ENCODE results near the gene STKLD1. TPM values are rescaled to one million over a fixed set of nuclear protein-coding genes. Genes with fewer than 3 reads are reported as not detected.
A peak's percentile ranks its signal among the peaks of the same experiment; 100 is the strongest.

Gene STKLD1
- total and polyA plus RNA-seq, 9 of the 15 experiments (the other 6 are each of a cell fraction or from before 2014, with no cell fraction given), result 0.10 to 0.65 (median 0.33) TPM; not detected in 2

GRCh38 chr9:133404454-133405002, 28.4 kb downstream of the STKLD1 start (continued):
- no peak for TF ChIP-seq TEAD4 (IDR thresholded peaks at IDR 0.05; ENCODE audit: low read length)
- no peak for TF ChIP-seq TEAD4 (CRISPR knock-in tag; IDR thresholded peaks at IDR 0.05; ENCODE audit: borderline replicate concordance)
- TF ChIP-seq ZNF586 (CRISPR knock-in tag; conservative IDR thresholded peaks at IDR 0.05), result no peak
- no peak for TF ChIP-seq ZNF124 (CRISPR knock-in tag; IDR thresholded peaks at IDR 0.05)
- TF ChIP-seq POLR2A (conservative IDR thresholded peaks at IDR 0.05), result peak; percentile 53; the same call in 1 of the 2 replicates
- 0 out of 2 replicates have a peak, but pooled peaks have one; percentile 45 for TF ChIP-seq SUPT5H (IDR thresholded peaks at IDR 0.05)
- no peak for TF ChIP-seq ZKSCAN1 (IDR thresholded peaks at IDR 0.05; ENCODE audit: low read depth, low read length)
- no peak for TF ChIP-seq ZNF239 (CRISPR knock-in tag; IDR thresholded peaks at IDR 0.05)
- no peak for TF ChIP-seq PPARD (CRISPR knock-in tag; IDR thresholded peaks at IDR 0.05)
- TF ChIP-seq BCOR (IDR thresholded peaks at IDR 0.05), result no peak
- no peak for TF ChIP-seq GTF2A2 (tag; IDR thresholded peaks at IDR 0.05)
- no peak for TF ChIP-seq ZBTB12 (CRISPR knock-in tag; IDR thresholded peaks at IDR 0.05)
- no peak for TF ChIP-seq MTA3 (IDR thresholded peaks at IDR 0.05; ENCODE audit: borderline replicate concordance)
- no peak for TF ChIP-seq NFYB (IDR thresholded peaks at IDR 0.05; ENCODE audit: extremely low read depth, insufficient read length)
- TF ChIP-seq SMAD3 (CRISPR knock-in tag; conservative IDR thresholded peaks at IDR 0.05), result no peak

Data from K562 (cell line).